ENCODE data around the gene NPNT.

NPNT gene

GRCh38 chr4:105911426-105911825 lies 16.2 kb downstream of the NPNT start:
- TF ChIP-seq ZBTB7A (IDR thresholded peaks at IDR 0.05; ENCODE audit: low read depth) (no peak), TAF1 (IDR thresholded peaks at IDR 0.05; ENCODE audit: low read depth) (no peak), TCF12 (IDR thresholded peaks at IDR 0.05; ENCODE audit: low read depth) (no peak), RAD21 (IDR thresholded peaks at IDR 0.05; ENCODE audit: low read depth) (no peak), EGR1 (IDR thresholded peaks at IDR 0.05) (no peak), EP300 (IDR thresholded peaks at IDR 0.05; ENCODE audit: borderline replicate concordance) (no peak)

GRCh38 chr4:105912633-105913032 lies 17.4 kb downstream of the NPNT start:
- TF ChIP-seq CEBPB (IDR thresholded peaks at IDR 0.05): no peak
- no peak for TF ChIP-seq RAD21 (IDR thresholded peaks at IDR 0.05; ENCODE audit: low read depth)
- TF ChIP-seq EP300 (IDR thresholded peaks at IDR 0.05; ENCODE audit: borderline replicate concordance): no peak
- TF ChIP-seq, protein P1, sequence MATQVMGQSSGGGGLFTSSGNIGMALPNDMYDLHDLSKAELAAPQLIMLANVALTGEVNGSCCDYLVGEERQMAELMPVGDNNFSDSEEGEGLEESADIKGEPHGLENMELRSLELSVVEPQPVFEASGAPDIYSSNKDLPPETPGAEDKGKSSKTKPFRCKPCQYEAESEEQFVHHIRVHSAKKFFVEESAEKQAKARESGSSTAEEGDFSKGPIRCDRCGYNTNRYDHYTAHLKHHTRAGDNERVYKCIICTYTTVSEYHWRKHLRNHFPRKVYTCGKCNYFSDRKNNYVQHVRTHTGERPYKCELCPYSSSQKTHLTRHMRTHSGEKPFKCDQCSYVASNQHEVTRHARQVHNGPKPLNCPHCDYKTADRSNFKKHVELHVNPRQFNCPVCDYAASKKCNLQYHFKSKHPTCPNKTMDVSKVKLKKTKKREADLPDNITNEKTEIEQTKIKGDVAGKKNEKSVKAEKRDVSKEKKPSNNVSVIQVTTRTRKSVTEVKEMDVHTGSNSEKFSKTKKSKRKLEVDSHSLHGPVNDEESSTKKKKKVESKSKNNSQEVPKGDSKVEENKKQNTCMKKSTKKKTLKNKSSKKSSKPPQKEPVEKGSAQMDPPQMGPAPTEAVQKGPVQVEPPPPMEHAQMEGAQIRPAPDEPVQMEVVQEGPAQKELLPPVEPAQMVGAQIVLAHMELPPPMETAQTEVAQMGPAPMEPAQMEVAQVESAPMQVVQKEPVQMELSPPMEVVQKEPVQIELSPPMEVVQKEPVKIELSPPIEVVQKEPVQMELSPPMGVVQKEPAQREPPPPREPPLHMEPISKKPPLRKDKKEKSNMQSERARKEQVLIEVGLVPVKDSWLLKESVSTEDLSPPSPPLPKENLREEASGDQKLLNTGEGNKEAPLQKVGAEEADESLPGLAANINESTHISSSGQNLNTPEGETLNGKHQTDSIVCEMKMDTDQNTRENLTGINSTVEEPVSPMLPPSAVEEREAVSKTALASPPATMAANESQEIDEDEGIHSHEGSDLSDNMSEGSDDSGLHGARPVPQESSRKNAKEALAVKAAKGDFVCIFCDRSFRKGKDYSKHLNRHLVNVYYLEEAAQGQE (IDR thresholded peaks at IDR 0.05; ENCODE audit: low read depth): no peak
- no peak for TF ChIP-seq TAF1 (IDR thresholded peaks at IDR 0.05; ENCODE audit: low read depth)
- TF ChIP-seq TEAD4 (IDR thresholded peaks at IDR 0.05): no peak
- no peak for TF ChIP-seq TCF12 (IDR thresholded peaks at IDR 0.05; ENCODE audit: low read depth)
- TF ChIP-seq NFIC (IDR thresholded peaks at IDR 0.05): no peak
- TF ChIP-seq EGR1 (IDR thresholded peaks at IDR 0.05): no peak
- no peak for TF ChIP-seq ZBTB7A (IDR thresholded peaks at IDR 0.05; ENCODE audit: low read depth)
- TF ChIP-seq CREB1 (IDR thresholded peaks at IDR 0.05; ENCODE audit: low read depth): no peak
- no peak for TF ChIP-seq FOXM1 (IDR thresholded peaks at IDR 0.05; ENCODE audit: borderline replicate concordance, low read depth)

DNA sequence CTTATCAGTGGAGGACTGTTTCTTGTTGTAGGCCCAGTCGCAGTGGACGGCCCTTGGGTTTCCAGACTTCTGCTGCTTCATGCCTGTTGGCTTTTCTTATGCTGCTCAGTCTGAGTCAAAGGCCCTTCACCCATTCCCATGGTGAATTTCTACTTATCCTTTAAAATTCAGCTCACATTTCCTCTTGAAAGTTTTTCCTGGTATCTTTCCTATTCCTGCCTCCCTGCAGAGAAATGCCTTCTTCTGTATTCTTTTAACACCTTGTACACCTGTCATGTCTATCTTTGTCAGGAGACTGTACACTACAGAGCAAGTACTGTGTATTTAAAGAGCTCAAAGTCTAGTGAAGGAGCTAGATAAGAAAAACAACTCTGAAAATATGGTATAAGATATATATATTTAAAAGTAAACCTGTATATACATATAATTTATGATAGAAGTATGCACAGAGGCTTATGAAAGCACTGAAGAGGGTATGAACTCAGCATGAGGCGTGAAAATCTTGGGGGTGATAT lies 22.0 kb downstream of the NPNT start:
- no peak for TF ChIP-seq TCF12 (IDR thresholded peaks at IDR 0.05; ENCODE audit: low read depth)
- no peak for TF ChIP-seq FOXM1 (IDR thresholded peaks at IDR 0.05; ENCODE audit: borderline replicate concordance, low read depth)
- no peak for TF ChIP-seq CEBPB (IDR thresholded peaks at IDR 0.05)
- TF ChIP-seq USF1 (IDR thresholded peaks at IDR 0.05): no peak
- TF ChIP-seq NFIC (IDR thresholded peaks at IDR 0.05): no peak
- no peak for TF ChIP-seq YY1 (IDR thresholded peaks at IDR 0.05; ENCODE audit: low read depth)
- TF ChIP-seq TAF1 (IDR thresholded peaks at IDR 0.05; ENCODE audit: low read depth): no peak
- no peak for TF ChIP-seq ZBTB7A (IDR thresholded peaks at IDR 0.05; ENCODE audit: low read depth)
- TF ChIP-seq, protein P2, sequence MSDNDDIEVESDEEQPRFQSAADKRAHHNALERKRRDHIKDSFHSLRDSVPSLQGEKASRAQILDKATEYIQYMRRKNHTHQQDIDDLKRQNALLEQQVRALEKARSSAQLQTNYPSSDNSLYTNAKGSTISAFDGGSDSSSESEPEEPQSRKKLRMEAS (IDR thresholded peaks at IDR 0.05): no peak
- no peak for TF ChIP-seq CREB1 (IDR thresholded peaks at IDR 0.05; ENCODE audit: low read depth)

GRCh38 chr4:105921301-105921700 lies 26.0 kb downstream of the NPNT start:
- TF ChIP-seq FOXM1 (IDR thresholded peaks at IDR 0.05; ENCODE audit: borderline replicate concordance, low read depth) (no peak), USF1 (IDR thresholded peaks at IDR 0.05) (no peak), YY1 (IDR thresholded peaks at IDR 0.05; ENCODE audit: low read depth) (no peak), TEAD4 (IDR thresholded peaks at IDR 0.05) (no peak), EGR1 (IDR thresholded peaks at IDR 0.05) (no peak), CEBPB (IDR thresholded peaks at IDR 0.05) (no peak), RAD21 (IDR thresholded peaks at IDR 0.05; ENCODE audit: low read depth) (no peak), NFIC (IDR thresholded peaks at IDR 0.05) (no peak), EP300 (IDR thresholded peaks at IDR 0.05; ENCODE audit: borderline replicate concordance) (no peak), CREB1 (IDR thresholded peaks at IDR 0.05; ENCODE audit: low read depth) (no peak), ZBTB7A (IDR thresholded peaks at IDR 0.05; ENCODE audit: low read depth) (no peak), TCF12 (IDR thresholded peaks at IDR 0.05; ENCODE audit: low read depth) (no peak), TAF1 (IDR thresholded peaks at IDR 0.05; ENCODE audit: low read depth) (no peak)
- TF ChIP-seq, protein P1 (IDR thresholded peaks at IDR 0.05; ENCODE audit: low read depth): no peak
- TF ChIP-seq, protein P2 (IDR thresholded peaks at IDR 0.05): no peak

DNA sequence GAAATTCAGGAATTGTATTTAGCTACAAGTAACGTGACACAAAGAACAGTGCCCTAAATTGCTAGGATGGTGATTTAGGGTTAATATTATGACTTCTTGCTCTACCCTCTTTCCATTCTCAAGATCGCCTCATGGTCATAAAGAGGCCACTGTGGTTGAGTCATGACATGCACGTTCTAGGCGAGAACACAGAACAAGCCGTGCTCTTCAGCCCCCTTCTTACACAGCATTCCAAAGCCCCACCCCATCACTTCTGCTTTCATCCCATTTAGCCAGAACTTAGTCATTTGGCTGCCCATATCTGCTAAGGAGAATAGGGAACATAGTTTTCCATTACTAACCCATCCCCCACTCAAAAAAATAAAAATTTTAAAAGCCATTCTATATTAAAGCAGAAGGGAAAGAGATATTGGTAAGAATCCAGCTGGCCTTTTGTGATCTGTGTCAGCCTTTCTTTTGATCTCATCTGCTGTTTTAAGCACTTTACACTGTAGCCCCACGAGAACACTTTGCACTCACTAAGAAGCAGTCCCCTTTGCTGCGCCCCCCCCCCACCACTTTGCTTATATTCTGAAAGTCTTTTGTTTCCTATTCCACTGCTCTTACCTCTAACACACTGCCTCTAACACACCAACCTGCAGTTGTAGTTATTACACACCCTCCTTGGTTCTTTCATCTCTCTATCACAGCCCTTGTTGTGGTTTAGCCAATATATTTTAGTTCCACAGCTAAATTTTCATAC lies 28.4 kb downstream of the NPNT start:
- no peak for TF ChIP-seq YY1 (IDR thresholded peaks at IDR 0.05; ENCODE audit: low read depth)
- no peak for TF ChIP-seq NFIC (IDR thresholded peaks at IDR 0.05)
- no peak for TF ChIP-seq ZBTB7A (IDR thresholded peaks at IDR 0.05; ENCODE audit: low read depth)
- no peak for TF ChIP-seq EGR1 (IDR thresholded peaks at IDR 0.05)
- no peak for TF ChIP-seq USF1 (IDR thresholded peaks at IDR 0.05)
- no peak for TF ChIP-seq TEAD4 (IDR thresholded peaks at IDR 0.05)
- TF ChIP-seq, protein P1 (IDR thresholded peaks at IDR 0.05; ENCODE audit: low read depth): no peak
- TF ChIP-seq CREB1 (IDR thresholded peaks at IDR 0.05; ENCODE audit: low read depth): no peak
- no peak for TF ChIP-seq EP300 (IDR thresholded peaks at IDR 0.05; ENCODE audit: borderline replicate concordance)
- no peak for TF ChIP-seq RAD21 (IDR thresholded peaks at IDR 0.05; ENCODE audit: low read depth)
- TF ChIP-seq TAF1 (IDR thresholded peaks at IDR 0.05; ENCODE audit: low read depth): no peak
- no peak for TF ChIP-seq CEBPB (IDR thresholded peaks at IDR 0.05)
- no peak for TF ChIP-seq FOXM1 (IDR thresholded peaks at IDR 0.05; ENCODE audit: borderline replicate concordance, low read depth)
- TF ChIP-seq, protein P2 (IDR thresholded peaks at IDR 0.05): no peak
- TF ChIP-seq TCF12 (IDR thresholded peaks at IDR 0.05; ENCODE audit: low read depth): no peak

Measured in Ishikawa (cell line).